H7 (cell line): ENCODE data around the gene DNAJC17. TPM values are rescaled to one million over a fixed set of nuclear protein-coding genes. Genes with fewer than 3 reads are reported as not detected.

Experiments used
- DNase-seq: peaks from one replicate; pipeline ENCODE4 v3.0.0; 2012
- H3K27me3 ChIP-seq: 2 replicates; pipeline ENCODE4 v1.6.0; 2011; ENCODE audit warnings: mild to moderate bottlenecking, low read length; ENCODE audit not compliant: control insufficient read depth, insufficient read depth
- H3K36me3 ChIP-seq: replicated peaks from 2 replicates; pipeline ENCODE4 v1.5.1; 2011; ENCODE audit warnings: low read length; ENCODE audit not compliant: control insufficient read depth, insufficient read depth
- H3K4me3 ChIP-seq: 2 replicates; pipeline ENCODE4 v1.5.1; 2011; ENCODE audit warnings: low read depth, mild to moderate bottlenecking, control low read depth, low read length, moderate library complexity; ENCODE audit not compliant: insufficient read depth
- total RNA-seq: library from RNA; depleted of rRNA; stranded (reverse); fragments of >200 nt; shearing (Covaris generic); gene quantifications from 2 replicates; pipeline ENCODE4 v1.2.3, GENCODE V29; 2014; rRNA removed

The DNAJC17 gene
- 28.2 and 34.6 TPM in 2 replicates for total RNA-seq

GRCh38 chr15:40807028-40807887 lies at the start of gene DNAJC17, which contains the start of gene ZFYVE19:
TSS of gene DNAJC17 (minus strand) at chr15:40807473. CDS start at chr15:40807446, 27 bp downstream.
TSS of gene ZFYVE19 (plus strand) at chr15:40807089. CDS start at chr15:40807590, 501 bp downstream.
- H3K27me3 ChIP-seq: no peaks in the 10 kb centered on the region
- DNase-seq: peak; percentile 94
- H3K36me3 ChIP-seq: no peaks in the 10 kb centered on the region; the same call in 1 of the 2 replicates
- H3K4me3 ChIP-seq: peak within 1 kb of the TSS; percentile 100

GRCh38 chr15:40856746-40857145 lies 49.5 kb upstream of the DNAJC17 start:
- Histone ChIP-seq H3K36me3 (peaks cover 34% of the 10 kb centered on the region), H3K27me3 (no peaks in the 10 kb centered on the region), H3K4me3 (no peak overlapping the region)
- DNase-seq: no peak

- Histone ChIP-seq H3K27me3 (no peaks in the 10 kb centered on the region), H3K4me3 (no peak overlapping the region), H3K36me3 (peaks cover 34% of the 10 kb centered on the region)
- DNase-seq: peak; percentile 29
Measured at GRCh38 chr15:40855706-40856234, 48.5 kb upstream of the DNAJC17 start.

- Histone ChIP-seq H3K27me3 (no peaks in the 10 kb centered on the region), H3K36me3 (peaks cover 39% of the 10 kb centered on the region), H3K4me3 (no peak overlapping the region)
- DNase-seq: no peak
Measured at GRCh38 chr15:40854161-40854560, 46.9 kb upstream of the DNAJC17 start.

- Histone ChIP-seq H3K4me3 (no peak overlapping the region), H3K27me3 (no peaks in the 10 kb centered on the region), H3K36me3 (peaks cover 39% of the 10 kb centered on the region)
- DNase-seq: no peak
Measured at GRCh38 chr15:40853241-40853890, 46.1 kb upstream of the DNAJC17 start.

- H3K36me3 ChIP-seq: peaks cover 43% of the 10 kb centered on the region
- H3K27me3 ChIP-seq: no peaks in the 10 kb centered on the region
- H3K4me3 ChIP-seq: no peak overlapping the region
- DNase-seq: no peak
Measured at GRCh38 chr15:40852529-40852928, 45.3 kb upstream of the DNAJC17 start.

- DNase-seq: no peak
- Histone ChIP-seq H3K27me3 (no peaks in the 10 kb centered on the region), H3K36me3 (peaks cover 34% of the 10 kb centered on the region), H3K4me3 (no peak overlapping the region)
Measured at GRCh38 chr15:40850576-40851112, 43.4 kb upstream of the DNAJC17 start.

GRCh38 chr15:40847223-40847961 lies 40.1 kb upstream of the DNAJC17 start:
- Histone ChIP-seq H3K27me3 (peaks cover 20% of the 10 kb centered on the region; the same call in 1 of the 2 replicates), H3K4me3 (no peak overlapping the region)
- DNase-seq: peak; percentile 80

GRCh38 chr15:40846841-40847222 lies 39.6 kb upstream of the DNAJC17 start:
- no peak for DNase-seq
- Histone ChIP-seq H3K4me3 (no peak overlapping the region), H3K36me3 (peaks cover 14% of the 10 kb centered on the region), H3K27me3 (peaks cover 20% of the 10 kb centered on the region; the same call in 1 of the 2 replicates)

More at GRCh38 chr15:40847223-40847961, 40.1 kb upstream of the DNAJC17 start:
- H3K36me3 ChIP-seq: peaks cover 16% of the 10 kb centered on the region

- Histone ChIP-seq H3K27me3 (peaks cover 20% of the 10 kb centered on the region; the same call in 1 of the 2 replicates), H3K36me3 (peaks cover 14% of the 10 kb centered on the region), H3K4me3 (peak overlapping the region; percentile 1; the same call in 1 of the 2 replicates)
- peak; percentile 70 for DNase-seq
Measured at GRCh38 chr15:40845511-40846284, 38.4 kb upstream of the DNAJC17 start.

- peaks cover 20% of the 10 kb centered on the region; the same call in 1 of the 2 replicates for H3K27me3 ChIP-seq
- peaks cover 10% of the 10 kb centered on the region for H3K36me3 ChIP-seq
- no peak for DNase-seq
- peak overlapping the region; percentile 84 for H3K4me3 ChIP-seq
Measured at GRCh38 chr15:40845036-40845435, 37.8 kb upstream of the DNAJC17 start.

GRCh38 chr15:40844696-40845030 lies 37.4 kb upstream of the DNAJC17 start:
- Histone ChIP-seq H3K27me3 (peaks cover 20% of the 10 kb centered on the region; the same call in 1 of the 2 replicates), H3K4me3 (peak overlapping the region; percentile 84), H3K36me3 (peaks cover 10% of the 10 kb centered on the region)
- DNase-seq: no peak

- peak within 1 kb of the TSS; percentile 84 for H3K4me3 ChIP-seq
- peaks cover 20% of the 10 kb centered on the region; the same call in 1 of the 2 replicates for H3K27me3 ChIP-seq
- DNase-seq: peak; percentile 88
- peaks cover 8% of the 10 kb centered on the region for H3K36me3 ChIP-seq
Measured at GRCh38 chr15:40843885-40844695, 36.8 kb upstream of the DNAJC17 start, which contains the start of gene SPINT1. TSS of gene SPINT1 (plus strand) at chr15:40844048. CDS start at chr15:40844555, 507 bp downstream.
